HCT116 (cell line): ENCODE data around the gene BRWD1. TPM values are rescaled to one million over a fixed set of nuclear protein-coding genes. Genes with fewer than 3 reads are reported as not detected.

Experiments
- ATAC-seq: fragments of 200-7000 bp; cut with Tn5 transposase; 2 replicates; pipeline ENCODE4 v1.9.1; 2020; ENCODE audit warnings: mild to moderate bottlenecking, moderate library complexity
- BruUV-seq: library from RNA; stranded (reverse); fragments of 400-500 nt; replicated peaks from 2 replicates; lab custom pipeline; 2021; lab: Mats Ljungman, UMichigan
- CTCF ChIA-PET: fragments of 300-600 bp; sonication (Branson Sonifier 250); formaldehyde crosslinking; loops from one replicate; lab custom pipeline; 2021; ENCODE audit warnings: antibody characterized with exemption; lab: Charles Lee
- POLR2A ChIA-PET: fragments of 300-600, 350-600 bp; sonication (Branson Sonifier 250); formaldehyde crosslinking; loops from one replicate; lab custom pipeline; 2021; ENCODE audit warnings: antibody characterized with exemption; lab: Charles Lee
- RAD21 ChIA-PET, 2 experiments: fragments of 300-600 bp; sonication (Branson Sonifier 250); formaldehyde crosslinking; loops; one replicate each; lab custom pipeline; 2023; ENCODE audit warnings: low total read pairs in 2 of 2; ENCODE audit not compliant: uncharacterized antibody in 2 of 2, unreplicated experiment in 2 of 2, low non-redundant PET in 1 of 2; lab: Charles Lee
- DNase-seq: peaks from one replicate; pipeline ENCODE4 v3.0.0-alpha.2; 2010; ENCODE audit warnings: low read depth, low spot score
- H2AFZ ChIP-seq: fragments of 200-600 bp; shearing (Covaris generic), sonication (generic); 2 replicates; pipeline ENCODE4 v1.6.1; 2017; ENCODE audit warnings: low read depth, mixed run types, mixed read lengths, antibody characterized with exemption, low read length; ENCODE audit not compliant: poor library complexity, severe bottlenecking
- H3K27ac ChIP-seq: 2 replicates; pipeline ENCODE4 v1.5.1; 2012; ENCODE audit warnings: low read depth, low read length
- H3K27me3 ChIP-seq: fragments of 200-600 bp; sonication (generic); 2 replicates; pipeline ENCODE4 v1.6.1; 2016; ENCODE audit warnings: mixed run types, low read length, mixed read lengths; ENCODE audit not compliant: insufficient read depth
- H3K36me3 ChIP-seq, 2 experiments: fragments of 200-500 bp in 1 of 2; fragments of 200-600 bp in 1 of 2; sonication (Bioruptor generic) in 1 of 2; sonication (generic) in 1 of 2; 2 replicates each; pipeline versions ENCODE4 v1.5.1 to v1.6.1; 2014 to 2016; ENCODE audit warnings: low read length in 2 of 2, inconsistent platforms in 1 of 2, mixed read lengths in 1 of 2, mixed run types in 1 of 2; ENCODE audit not compliant: insufficient read depth in 2 of 2, control insufficient read depth in 1 of 2
- H3K4me1 ChIP-seq, 2 experiments: fragments of 200-600 bp in 1 of 2; sonication (generic) in 1 of 2; 2 replicates each; pipeline versions ENCODE4 v1.5.1 to v1.6.1; 2012 to 2017; ENCODE audit warnings: low read length in 2 of 2, inconsistent platforms in 1 of 2, mild to moderate bottlenecking in 1 of 2, mixed read lengths in 1 of 2, mixed run types in 1 of 2, moderate library complexity in 1 of 2; ENCODE audit not compliant: insufficient read depth in 2 of 2, control insufficient read depth in 1 of 2
- H3K4me2 ChIP-seq: fragments of 200-600 bp; sonication (generic); 2 replicates; pipeline ENCODE4 v1.6.1; 2017; ENCODE audit warnings: mixed run types, low read length, mixed read lengths
- H3K4me3 ChIP-seq, 2 experiments: fragments of 200-600 bp in 1 of 2; sonication (generic) in 1 of 2; replicated peaks in 1 of 2; 2 replicates each; pipeline ENCODE4 v1.5.1; 2011 to 2016; ENCODE audit warnings: low read length in 2 of 2, control low read depth in 1 of 2, low read depth in 1 of 2, mild to moderate bottlenecking in 1 of 2, mixed read lengths in 1 of 2, mixed run types in 1 of 2
- H3K79me2 ChIP-seq: fragments of 200-600 bp; sonication (generic); 2 replicates; pipeline ENCODE4 v1.6.1; 2017; ENCODE audit warnings: mild to moderate bottlenecking, mixed run types, low read length, moderate library complexity, mixed read lengths; ENCODE audit not compliant: insufficient read depth
- H3K9ac ChIP-seq: fragments of 200-600 bp; sonication (generic); 2 replicates; pipeline ENCODE4 v1.6.1; 2016; ENCODE audit warnings: low read length, mixed read lengths
- H3K9me2 ChIP-seq: fragments of 200-600 bp; sonication (generic), shearing (Covaris generic); 2 replicates; pipeline ENCODE4 v1.6.1; 2017; ENCODE audit warnings: mixed run types, mild to moderate bottlenecking, moderate library complexity; ENCODE audit not compliant: insufficient read depth
- H3K9me3 ChIP-seq, 2 experiments: fragments of 200-500 bp in 1 of 2; fragments of 200-600 bp in 1 of 2; sonication (Bioruptor generic) in 1 of 2; sonication (generic) in 1 of 2; 2 replicates each; pipeline ENCODE4 v1.6.1; 2014 to 2017; ENCODE audit warnings: low read length in 2 of 2, mixed read lengths in 2 of 2, inconsistent platforms in 1 of 2, low read depth in 1 of 2, mild to moderate bottlenecking in 1 of 2, mixed run types in 1 of 2, moderate library complexity in 1 of 2; ENCODE audit not compliant: control insufficient read depth in 1 of 2, insufficient read depth in 1 of 2
- H4K20me1 ChIP-seq: fragments of 200-600 bp; sonication (generic), shearing (Covaris generic); 2 replicates; pipeline ENCODE4 v1.6.1; 2017; ENCODE audit warnings: mixed run types, mild to moderate bottlenecking, moderate library complexity; ENCODE audit not compliant: insufficient read depth
- CBX3 ChIP-seq: IDR thresholded peaks from 2 replicates; pipeline ENCODE4 v1.6.1; 2012; ENCODE audit warnings: low read depth
- EGR1 ChIP-seq: IDR thresholded peaks from 2 replicates; pipeline ENCODE4 v1.6.1; 2012; ENCODE audit warnings: low read depth
- ELF1 ChIP-seq: IDR thresholded peaks from 2 replicates; pipeline ENCODE4 v1.6.1; 2012; ENCODE audit warnings: low read depth, borderline replicate concordance
- EZH2 ChIP-seq: fragments of 200-600 bp; sonication (generic); IDR thresholded peaks from 2 replicates; pipeline ENCODE4 v1.6.1; 2017; ENCODE audit warnings: antibody characterized with exemption, mixed run types
- EZH2phosphoT487 ChIP-seq: fragments of 200-600 bp; IDR thresholded peaks from 2 replicates; pipeline ENCODE4 v1.6.1; 2018; ENCODE audit warnings: antibody characterized with exemption, borderline replicate concordance
- FOSL1 ChIP-seq: IDR thresholded peaks from 2 replicates; pipeline ENCODE4 v1.6.1; 2012; ENCODE audit warnings: low read depth
- JUND ChIP-seq: IDR thresholded peaks from 2 replicates; pipeline ENCODE4 v1.6.1; 2012
- POLR2A ChIP-seq: IDR thresholded peaks from 2 replicates; pipeline ENCODE4 v1.7.0; 2011; ENCODE audit warnings: borderline replicate concordance; ENCODE audit not compliant: insufficient read depth, insufficient read length; ENCODE audit errors: extremely low read depth
- POLR2AphosphoS5 ChIP-seq: IDR thresholded peaks from 2 replicates; pipeline ENCODE4 v1.6.1; 2011; ENCODE audit warnings: mild to moderate bottlenecking, low read depth, low read length, moderate library complexity
- RAD21 ChIP-seq: IDR thresholded peaks from 2 replicates; pipeline ENCODE4 v1.6.1; 2012; ENCODE audit warnings: low read depth, mild to moderate bottlenecking
- SRF ChIP-seq: IDR thresholded peaks from 2 replicates; pipeline ENCODE4 v1.6.1; 2012; ENCODE audit warnings: low read depth
- TCF7L2 ChIP-seq: IDR thresholded peaks from 2 replicates; pipeline ENCODE4 v1.7.0; 2011; ENCODE audit warnings: borderline replicate concordance, inconsistent platforms; ENCODE audit not compliant: insufficient read depth, insufficient read length; ENCODE audit errors: extremely low read depth
- YY1 ChIP-seq: IDR thresholded peaks from 2 replicates; pipeline ENCODE4 v1.6.1; 2011; ENCODE audit warnings: low read length, low read depth, moderate library complexity, mild to moderate bottlenecking; ENCODE audit not compliant: insufficient replicate concordance; ENCODE audit errors: extremely low read depth
- ZBTB33 ChIP-seq: IDR thresholded peaks from 2 replicates; pipeline ENCODE4 v1.6.1; 2011; ENCODE audit warnings: mild to moderate bottlenecking, low read length, moderate library complexity; ENCODE audit not compliant: insufficient replicate concordance; ENCODE audit errors: extremely low read depth
- ZFX ChIP-seq: fragments of 450-650 bp; IDR thresholded peaks from 2 replicates; pipeline ENCODE4 v1.6.1; 2017
- ZNF274 ChIP-seq: fragments of 200-500 bp; sonication (Bioruptor generic); IDR thresholded peaks from 2 replicates; pipeline ENCODE4 v1.6.1; 2014; ENCODE audit warnings: mild to moderate bottlenecking, low read depth, low read length, inconsistent platforms
- intact Hi-C: fragments of 100-400 bp; cut with micrococcal nuclease; formaldehyde crosslinking; loops from 2 replicates; pipeline ENCODE4 v1.10.0; 2022
- total RNA-seq: library from RNA; stranded (reverse); gene quantifications from one replicate; pipeline ENCODE4 v1.2.1, GENCODE V29; 2021; ENCODE audit not compliant: unreplicated experiment
- TF ChIP-seq, protein P1 (sequence below): IDR thresholded peaks from 2 replicates; pipeline ENCODE4 v1.6.1; 2012; ENCODE audit warnings: low read depth
- TF ChIP-seq, protein P2 (sequence below): IDR thresholded peaks from 2 replicates; pipeline ENCODE4 v1.6.1; 2012

Gene BRWD1
- total RNA-seq, 1 experiment from 2014 or later, result 33.1 TPM

DNA sequence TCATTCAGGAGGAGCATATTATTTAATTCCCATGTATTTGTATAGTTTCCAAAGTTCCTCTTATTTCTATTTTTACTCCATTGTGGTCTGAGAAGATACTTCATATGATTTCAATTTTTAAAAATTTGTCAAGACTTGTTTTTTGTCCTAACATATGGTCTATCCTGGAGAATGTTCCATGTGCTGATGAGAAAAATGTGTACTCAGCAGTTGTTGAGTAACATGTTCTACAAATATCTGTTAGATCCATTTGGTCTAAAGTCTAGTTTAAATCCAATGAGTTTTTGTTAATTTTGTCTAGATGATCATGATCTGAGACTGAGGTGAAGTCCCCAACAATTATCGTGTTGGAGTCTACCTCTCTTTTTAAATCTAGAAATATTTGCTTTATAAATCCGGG, 144.6 kb downstream of the BRWD1 start (continued):
- no peak for TF ChIP-seq ZBTB33
- TF ChIP-seq RAD21, result no peak
- TF ChIP-seq POLR2A, result no peak
- TF ChIP-seq YY1, result no peak
- no peak for TF ChIP-seq EZH2

- Histone ChIP-seq H3K79me2 (no peaks in the 10 kb centered on the region), H3K27me3 (no peaks in the 10 kb centered on the region), H3K9me2 (no peaks in the 10 kb centered on the region), H3K4me2 (no peak overlapping the region), H3K9ac (no peak overlapping the region), H3K4me3 (no peak overlapping the region), H4K20me1 (no peaks in the 10 kb centered on the region), H3K36me3 (0 out of 4 replicates have a peak, but pooled peaks cover 0 to 4% of the 10 kb centered on the region in 2 experiments), H2AFZ (no peak overlapping the region), H3K4me1 (no peaks in the 10 kb centered on the region), H3K9me3 (peaks cover 3 to 8% of the 10 kb centered on the region in 2 experiments; a peak in 2 of 4 replicates), H3K27ac (no peak overlapping the region)
- intact Hi-C loops, result no loop called here
- CTCF ChIA-PET, result no interaction called here
- BruUV-seq, result no TSS peak
- ATAC-seq (no peak), DNase-seq (no peak)
- TF ChIP-seq FOSL1 (no peak), SRF (no peak), ZBTB33 (no peak), POLR2A (no peak), EZH2phosphoT487 (no peak), EGR1 (no peak), ZFX (no peak), JUND (no peak), ELF1 (no peak), RAD21 (no peak), ZNF274 (no peak), POLR2AphosphoS5 (no peak), TCF7L2 (no peak), EZH2 (no peak), CBX3 (no peak)
- TF ChIP-seq, protein P1, sequence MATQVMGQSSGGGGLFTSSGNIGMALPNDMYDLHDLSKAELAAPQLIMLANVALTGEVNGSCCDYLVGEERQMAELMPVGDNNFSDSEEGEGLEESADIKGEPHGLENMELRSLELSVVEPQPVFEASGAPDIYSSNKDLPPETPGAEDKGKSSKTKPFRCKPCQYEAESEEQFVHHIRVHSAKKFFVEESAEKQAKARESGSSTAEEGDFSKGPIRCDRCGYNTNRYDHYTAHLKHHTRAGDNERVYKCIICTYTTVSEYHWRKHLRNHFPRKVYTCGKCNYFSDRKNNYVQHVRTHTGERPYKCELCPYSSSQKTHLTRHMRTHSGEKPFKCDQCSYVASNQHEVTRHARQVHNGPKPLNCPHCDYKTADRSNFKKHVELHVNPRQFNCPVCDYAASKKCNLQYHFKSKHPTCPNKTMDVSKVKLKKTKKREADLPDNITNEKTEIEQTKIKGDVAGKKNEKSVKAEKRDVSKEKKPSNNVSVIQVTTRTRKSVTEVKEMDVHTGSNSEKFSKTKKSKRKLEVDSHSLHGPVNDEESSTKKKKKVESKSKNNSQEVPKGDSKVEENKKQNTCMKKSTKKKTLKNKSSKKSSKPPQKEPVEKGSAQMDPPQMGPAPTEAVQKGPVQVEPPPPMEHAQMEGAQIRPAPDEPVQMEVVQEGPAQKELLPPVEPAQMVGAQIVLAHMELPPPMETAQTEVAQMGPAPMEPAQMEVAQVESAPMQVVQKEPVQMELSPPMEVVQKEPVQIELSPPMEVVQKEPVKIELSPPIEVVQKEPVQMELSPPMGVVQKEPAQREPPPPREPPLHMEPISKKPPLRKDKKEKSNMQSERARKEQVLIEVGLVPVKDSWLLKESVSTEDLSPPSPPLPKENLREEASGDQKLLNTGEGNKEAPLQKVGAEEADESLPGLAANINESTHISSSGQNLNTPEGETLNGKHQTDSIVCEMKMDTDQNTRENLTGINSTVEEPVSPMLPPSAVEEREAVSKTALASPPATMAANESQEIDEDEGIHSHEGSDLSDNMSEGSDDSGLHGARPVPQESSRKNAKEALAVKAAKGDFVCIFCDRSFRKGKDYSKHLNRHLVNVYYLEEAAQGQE, result no peak
- TF ChIP-seq, protein P2, sequence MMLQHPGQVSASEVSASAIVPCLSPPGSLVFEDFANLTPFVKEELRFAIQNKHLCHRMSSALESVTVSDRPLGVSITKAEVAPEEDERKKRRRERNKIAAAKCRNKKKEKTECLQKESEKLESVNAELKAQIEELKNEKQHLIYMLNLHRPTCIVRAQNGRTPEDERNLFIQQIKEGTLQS, result no peak
- RAD21 ChIA-PET, result no interaction called here
- POLR2A ChIA-PET, result no interaction called here
Observed at GRCh38 chr21:39164523-39164922, 148.9 kb downstream of the BRWD1 start.
